Breast epithelium (tissue), 3 donors: ENCODE measurements around the gene EXOC3L4.

ENCODE experiments used
- POLR2A ChIP-seq: fragments of 450-650 bp; IDR thresholded peaks from one replicate; pipeline ENCODE4 v1.6.1; 2016; ENCODE audit warnings: antibody characterized with exemption, mild to moderate bottlenecking, moderate library complexity
- TF ChIP-seq, protein P1 (sequence below), 3 donors: fragments of 450-650 bp; IDR thresholded peaks; one replicate each; pipeline ENCODE4 v1.5.1; 2016 to 2017; ENCODE audit warnings: antibody characterized with exemption in 3 of 3, mild to moderate bottlenecking in 3 of 3, moderate library complexity in 3 of 3

DNA sequence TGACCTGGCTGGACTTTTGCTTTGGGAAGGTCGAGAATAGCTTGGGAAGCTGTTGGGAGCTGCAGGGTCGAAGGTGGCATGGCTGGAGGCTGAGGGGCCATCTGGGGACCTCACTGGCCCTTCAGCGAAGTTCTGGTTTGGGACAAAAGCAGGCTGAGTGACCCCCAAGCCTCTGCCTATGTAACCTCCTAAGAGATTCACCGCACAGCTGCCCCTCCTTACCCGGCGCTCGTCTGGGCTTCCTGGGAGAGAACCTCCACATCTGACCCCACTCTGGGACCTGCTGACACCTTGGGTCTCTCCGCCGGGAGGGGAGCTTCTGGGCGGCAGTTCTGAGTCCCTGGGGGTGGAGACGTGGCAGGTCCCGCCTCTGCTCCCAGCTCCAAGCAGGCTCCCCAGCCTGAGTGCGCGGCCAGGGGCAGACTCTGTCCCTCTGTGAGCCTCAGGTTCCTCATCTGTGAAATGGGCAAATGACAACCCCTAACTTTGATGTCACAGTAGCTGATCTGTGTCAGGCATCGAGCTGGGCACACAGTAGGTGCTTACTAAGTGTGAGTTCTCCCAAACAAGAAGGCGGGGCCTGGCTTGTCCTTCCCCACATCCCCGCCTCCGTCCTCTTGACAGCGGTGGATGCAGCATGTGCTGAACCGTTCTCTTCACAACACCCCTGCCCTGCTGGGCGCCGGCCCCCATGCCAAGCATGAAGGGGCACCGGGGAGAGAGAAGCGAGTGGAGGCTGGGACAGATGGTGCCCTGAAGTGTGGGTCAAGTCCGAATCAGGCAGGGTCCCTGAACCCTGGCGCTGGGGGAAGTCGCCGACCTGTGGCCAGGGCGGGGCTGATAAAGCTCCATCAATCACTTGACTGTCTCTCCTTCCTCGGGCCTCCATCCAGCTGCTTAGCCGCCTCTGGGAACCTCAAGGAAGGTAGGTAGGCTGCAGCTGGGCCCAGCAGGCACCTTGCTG, 3.8 kb downstream of the EXOC3L4 start:
- TF ChIP-seq, protein P1, sequence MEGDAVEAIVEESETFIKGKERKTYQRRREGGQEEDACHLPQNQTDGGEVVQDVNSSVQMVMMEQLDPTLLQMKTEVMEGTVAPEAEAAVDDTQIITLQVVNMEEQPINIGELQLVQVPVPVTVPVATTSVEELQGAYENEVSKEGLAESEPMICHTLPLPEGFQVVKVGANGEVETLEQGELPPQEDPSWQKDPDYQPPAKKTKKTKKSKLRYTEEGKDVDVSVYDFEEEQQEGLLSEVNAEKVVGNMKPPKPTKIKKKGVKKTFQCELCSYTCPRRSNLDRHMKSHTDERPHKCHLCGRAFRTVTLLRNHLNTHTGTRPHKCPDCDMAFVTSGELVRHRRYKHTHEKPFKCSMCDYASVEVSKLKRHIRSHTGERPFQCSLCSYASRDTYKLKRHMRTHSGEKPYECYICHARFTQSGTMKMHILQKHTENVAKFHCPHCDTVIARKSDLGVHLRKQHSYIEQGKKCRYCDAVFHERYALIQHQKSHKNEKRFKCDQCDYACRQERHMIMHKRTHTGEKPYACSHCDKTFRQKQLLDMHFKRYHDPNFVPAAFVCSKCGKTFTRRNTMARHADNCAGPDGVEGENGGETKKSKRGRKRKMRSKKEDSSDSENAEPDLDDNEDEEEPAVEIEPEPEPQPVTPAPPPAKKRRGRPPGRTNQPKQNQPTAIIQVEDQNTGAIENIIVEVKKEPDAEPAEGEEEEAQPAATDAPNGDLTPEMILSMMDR (IDR thresholded peaks at IDR 0.05): no peak
- TF ChIP-seq POLR2A: no peak
